ENCODE measurements around the gene FZR1.

DNA sequence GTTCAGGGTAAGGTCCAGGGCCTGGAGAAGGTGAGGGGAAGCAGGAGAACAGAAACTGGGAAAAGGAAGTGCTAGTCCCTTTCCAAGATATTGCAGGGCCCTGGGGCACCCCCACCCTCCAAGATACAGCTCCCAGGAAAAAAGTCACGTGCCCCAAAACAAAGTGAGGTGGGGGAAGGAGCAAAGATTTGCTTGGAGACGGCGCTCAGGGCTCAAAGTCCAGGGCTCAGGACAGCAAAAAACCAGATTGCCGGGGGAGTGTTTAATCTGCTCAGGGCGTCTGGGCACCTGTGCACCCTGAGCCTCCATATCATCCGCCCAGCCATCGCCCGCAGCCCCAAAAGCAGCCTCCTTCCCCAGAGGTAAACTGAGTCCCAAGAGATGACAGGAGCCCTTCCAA lies 32.1 kb upstream of the FZR1 start:
- TF ChIP-seq, protein P1, sequence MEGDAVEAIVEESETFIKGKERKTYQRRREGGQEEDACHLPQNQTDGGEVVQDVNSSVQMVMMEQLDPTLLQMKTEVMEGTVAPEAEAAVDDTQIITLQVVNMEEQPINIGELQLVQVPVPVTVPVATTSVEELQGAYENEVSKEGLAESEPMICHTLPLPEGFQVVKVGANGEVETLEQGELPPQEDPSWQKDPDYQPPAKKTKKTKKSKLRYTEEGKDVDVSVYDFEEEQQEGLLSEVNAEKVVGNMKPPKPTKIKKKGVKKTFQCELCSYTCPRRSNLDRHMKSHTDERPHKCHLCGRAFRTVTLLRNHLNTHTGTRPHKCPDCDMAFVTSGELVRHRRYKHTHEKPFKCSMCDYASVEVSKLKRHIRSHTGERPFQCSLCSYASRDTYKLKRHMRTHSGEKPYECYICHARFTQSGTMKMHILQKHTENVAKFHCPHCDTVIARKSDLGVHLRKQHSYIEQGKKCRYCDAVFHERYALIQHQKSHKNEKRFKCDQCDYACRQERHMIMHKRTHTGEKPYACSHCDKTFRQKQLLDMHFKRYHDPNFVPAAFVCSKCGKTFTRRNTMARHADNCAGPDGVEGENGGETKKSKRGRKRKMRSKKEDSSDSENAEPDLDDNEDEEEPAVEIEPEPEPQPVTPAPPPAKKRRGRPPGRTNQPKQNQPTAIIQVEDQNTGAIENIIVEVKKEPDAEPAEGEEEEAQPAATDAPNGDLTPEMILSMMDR (IDR thresholded peaks at IDR 0.05; ENCODE audit: control extremely low read depth in 1 of 3, insufficient read depth in 1 of 3, low read depth in 1 of 3, low read length in 3 of 3): no peak
- TF ChIP-seq CBX8 (IDR thresholded peaks at IDR 0.05; ENCODE audit: borderline replicate concordance, low read depth, low read length) (no peak), FOSL1 (IDR thresholded peaks at IDR 0.05; ENCODE audit: insufficient read depth, low read depth, low read length) (no peak), EGR1 (IDR thresholded peaks at IDR 0.05; ENCODE audit: borderline replicate concordance, low read depth, low read length) (no peak), BCL11A (IDR thresholded peaks at IDR 0.05; ENCODE audit: low read depth in 2 of 2, low read length in 2 of 2) (no peak), CEBPB (IDR thresholded peaks at IDR 0.05; ENCODE audit: low read depth, low read length) (no peak), POLR2AphosphoS5 (IDR thresholded peaks at IDR 0.05; ENCODE audit: low read depth, low read length) (no peak), BACH1 (IDR thresholded peaks at IDR 0.05; ENCODE audit: low read length) (no peak), USF2 (IDR thresholded peaks at IDR 0.05; ENCODE audit: low read length) (no peak), EZH2 (IDR thresholded peaks at IDR 0.05; ENCODE audit: low read depth, low read length, severe bottlenecking) (no peak), RFX5 (IDR thresholded peaks at IDR 0.05; ENCODE audit: borderline replicate concordance, low read depth, low read length) (no peak), JUN (IDR thresholded peaks at IDR 0.05; ENCODE audit: low read depth, low read length) (no peak), EP300 (IDR thresholded peaks at IDR 0.05; ENCODE audit: borderline replicate concordance in 1 of 2, low read depth in 2 of 2, low read length in 2 of 2) (no peak)
